ENCODE results near the gene POC1A.

Gene POC1A

DNA sequence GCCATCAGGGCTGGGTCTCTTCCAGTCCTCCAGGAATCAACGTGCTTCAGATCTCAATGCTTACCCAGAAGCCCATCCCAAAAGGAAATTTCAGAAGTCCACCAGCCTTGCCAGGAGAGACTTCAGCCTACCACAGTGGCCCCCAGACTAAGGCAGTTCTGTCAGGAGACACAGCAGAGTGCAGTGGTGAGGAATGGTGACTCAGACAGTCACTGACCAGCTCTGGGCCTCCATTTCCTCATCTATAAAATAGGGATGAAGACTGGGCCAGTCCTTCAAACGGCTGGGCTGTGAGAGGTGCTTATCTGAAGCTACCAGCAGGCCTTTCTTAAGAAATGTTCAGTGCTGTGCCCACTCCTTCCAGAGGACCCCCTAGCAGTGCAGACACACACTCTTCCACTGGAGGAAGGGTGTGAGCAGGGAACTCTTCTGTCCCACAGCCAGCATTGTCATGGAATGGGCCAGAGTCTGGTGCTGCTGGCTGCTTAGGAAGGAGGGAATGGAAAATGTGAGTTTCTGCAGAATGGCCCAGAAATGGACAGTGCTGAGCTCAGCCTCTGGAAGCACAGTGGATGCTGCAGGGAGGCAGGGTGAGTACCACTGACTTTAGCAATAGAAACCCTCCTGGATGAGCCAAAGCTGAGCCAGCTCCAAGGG is 56.2 kb downstream of the POC1A start:
- DNase-seq, result no peak

DNA sequence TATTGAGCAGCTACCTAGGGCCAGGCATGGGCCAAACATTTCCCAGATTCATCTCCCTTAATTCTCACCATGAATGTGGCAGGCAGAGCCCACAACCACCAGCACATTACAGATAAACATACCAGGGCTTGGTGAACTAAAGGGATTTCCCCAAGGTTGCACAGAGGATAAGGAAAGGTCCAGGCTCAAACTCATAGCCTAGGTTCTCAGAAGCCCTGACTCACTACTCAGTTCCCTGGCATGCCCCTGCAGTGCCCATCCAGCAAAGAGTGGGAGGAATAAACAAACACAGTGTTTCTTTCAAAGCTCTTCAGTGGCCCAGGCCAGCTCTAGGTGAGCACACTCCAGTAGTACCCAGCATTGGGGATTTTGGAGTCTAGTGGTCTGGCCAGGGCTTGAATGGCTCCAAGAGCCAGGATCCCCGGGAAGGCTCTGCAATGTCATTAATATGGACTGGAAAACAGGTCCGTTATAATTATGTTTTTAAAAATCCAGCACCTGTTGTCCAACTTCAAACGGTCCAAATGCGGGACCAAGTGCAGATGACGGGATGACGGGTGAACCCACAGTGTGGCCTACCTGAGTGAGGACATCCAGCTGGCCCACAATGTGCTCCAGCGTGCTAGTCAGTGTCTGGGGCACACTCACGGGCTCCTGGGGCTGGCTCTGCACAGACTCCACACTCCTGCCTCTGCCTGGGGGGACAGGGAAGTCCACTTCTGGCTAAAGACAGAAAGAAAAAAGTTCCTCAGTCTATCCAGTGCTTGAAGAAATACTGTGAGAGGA is 58.0 kb downstream of the POC1A start:
- no peak for DNase-seq

DNA sequence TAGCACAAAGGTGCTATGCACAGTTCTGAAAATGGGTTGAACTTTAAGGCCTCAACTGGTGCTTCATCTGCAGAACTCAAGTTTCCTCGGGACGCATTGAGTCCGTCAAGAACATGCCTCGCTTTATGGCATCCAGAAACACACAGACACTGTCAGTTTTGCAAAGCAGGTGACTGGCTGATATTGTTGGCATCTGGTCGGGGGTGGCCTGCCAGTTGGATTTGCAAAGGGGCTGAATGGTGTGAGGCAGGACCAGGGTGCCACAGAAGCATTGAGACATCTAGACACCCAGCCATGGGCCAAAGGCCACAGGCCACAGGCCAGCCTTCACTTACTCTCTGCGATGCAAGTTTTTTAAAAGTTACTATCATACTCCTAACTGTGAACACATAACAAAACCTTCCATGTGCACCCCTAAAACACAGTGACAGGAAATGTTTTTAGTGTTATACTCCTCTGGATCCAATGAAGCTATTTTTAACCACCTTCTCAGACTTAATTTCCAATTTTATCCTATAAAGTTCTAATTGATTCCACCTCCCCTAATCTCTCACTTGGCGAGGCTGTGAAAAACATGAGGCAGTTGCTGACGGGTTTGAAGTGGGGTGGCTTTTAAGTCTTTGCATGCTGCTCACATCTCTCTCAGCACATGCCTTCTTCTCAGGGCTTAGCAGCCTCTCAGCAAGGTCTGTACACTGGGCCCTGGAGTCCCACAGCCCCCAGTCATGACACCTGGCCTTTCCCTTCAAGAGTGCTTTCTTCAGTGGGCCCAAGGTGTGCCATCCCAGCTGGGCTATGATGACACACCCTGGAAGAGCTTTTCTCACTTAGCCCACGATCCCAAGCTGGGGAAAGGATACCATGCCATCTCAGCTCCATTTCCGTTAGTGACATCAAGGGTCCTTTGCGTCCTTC is 59.4 kb downstream of the POC1A start:
- no peak for DNase-seq

DNA sequence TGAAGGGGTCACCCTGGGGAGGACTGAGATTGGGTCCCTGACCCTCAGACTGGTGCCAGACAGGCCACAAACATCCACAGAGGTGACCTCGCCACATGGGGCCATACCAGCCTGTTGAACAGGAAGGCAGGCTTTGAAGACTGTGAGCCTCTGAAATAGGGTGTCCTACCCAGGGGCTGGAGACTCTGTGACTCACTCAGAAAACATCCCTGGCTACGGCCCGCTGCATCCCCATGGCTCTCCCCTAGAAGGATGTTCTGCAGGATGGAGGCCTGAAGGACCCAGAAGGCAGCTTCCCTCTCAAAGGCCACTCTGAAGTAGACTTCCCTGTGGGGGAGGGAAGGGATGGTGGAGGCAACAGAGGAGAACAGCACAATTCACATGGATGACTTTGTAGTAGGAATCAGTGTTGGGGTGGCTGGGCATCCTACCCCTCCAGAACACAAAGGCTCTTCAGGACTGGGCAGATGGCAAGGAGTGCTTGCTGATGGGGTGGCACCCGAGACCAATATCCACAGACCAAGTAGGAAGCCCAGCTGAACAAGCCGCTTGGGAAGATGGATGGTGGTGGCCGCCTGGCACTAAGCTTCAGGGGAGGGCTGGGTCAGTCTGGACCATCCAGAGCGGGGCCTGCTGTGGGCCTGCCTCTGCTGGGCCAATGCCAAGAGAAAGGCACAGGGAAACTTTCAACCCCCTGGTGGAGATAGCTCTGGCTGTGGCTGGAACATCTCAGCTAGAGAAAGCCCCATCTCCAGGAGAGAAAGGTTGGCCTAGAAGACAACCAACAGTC is 60.3 kb downstream of the POC1A start:
- DNase-seq, result no peak

DNA sequence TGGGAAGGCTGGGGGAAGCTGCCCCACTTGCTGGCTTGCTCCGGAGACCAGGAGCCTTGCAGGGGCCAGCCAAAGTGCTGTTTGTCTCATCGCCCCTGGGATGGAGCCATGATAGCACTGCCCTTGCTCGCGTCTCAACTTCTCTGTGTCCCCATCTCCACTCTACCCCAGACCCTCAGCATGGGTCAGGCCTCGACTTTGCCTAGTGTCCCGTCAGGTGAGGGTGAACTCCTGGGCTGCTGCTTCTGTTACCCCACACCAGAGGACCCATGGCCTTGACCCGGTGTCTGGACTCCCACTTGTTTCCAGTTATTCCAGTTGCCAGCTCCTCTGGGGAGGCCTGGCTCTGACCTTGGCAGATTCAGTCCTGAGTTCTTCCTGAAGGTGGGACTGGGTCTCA is 61.3 kb downstream of the POC1A start:
- DNase-seq, result no peak

DNA sequence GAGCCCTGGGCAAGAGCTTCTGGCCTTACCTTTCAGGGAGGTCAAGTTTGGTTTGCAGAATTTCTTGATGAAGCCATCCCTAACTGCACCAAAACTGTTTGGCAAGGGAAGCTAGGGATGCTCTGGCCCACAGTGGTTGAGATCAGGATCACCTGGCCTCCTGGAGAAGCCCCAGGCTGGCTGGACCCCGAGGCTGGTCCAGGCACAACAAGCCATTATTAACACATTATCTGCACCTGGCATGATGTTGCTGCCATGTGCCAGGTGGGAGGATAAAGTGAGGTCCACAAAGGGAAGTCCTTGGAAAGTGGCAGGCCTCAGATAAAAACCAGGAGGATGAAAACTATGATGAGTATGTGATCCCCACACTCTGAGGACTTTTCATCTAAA is 62.0 kb downstream of the POC1A start:
- no peak for DNase-seq

DNA sequence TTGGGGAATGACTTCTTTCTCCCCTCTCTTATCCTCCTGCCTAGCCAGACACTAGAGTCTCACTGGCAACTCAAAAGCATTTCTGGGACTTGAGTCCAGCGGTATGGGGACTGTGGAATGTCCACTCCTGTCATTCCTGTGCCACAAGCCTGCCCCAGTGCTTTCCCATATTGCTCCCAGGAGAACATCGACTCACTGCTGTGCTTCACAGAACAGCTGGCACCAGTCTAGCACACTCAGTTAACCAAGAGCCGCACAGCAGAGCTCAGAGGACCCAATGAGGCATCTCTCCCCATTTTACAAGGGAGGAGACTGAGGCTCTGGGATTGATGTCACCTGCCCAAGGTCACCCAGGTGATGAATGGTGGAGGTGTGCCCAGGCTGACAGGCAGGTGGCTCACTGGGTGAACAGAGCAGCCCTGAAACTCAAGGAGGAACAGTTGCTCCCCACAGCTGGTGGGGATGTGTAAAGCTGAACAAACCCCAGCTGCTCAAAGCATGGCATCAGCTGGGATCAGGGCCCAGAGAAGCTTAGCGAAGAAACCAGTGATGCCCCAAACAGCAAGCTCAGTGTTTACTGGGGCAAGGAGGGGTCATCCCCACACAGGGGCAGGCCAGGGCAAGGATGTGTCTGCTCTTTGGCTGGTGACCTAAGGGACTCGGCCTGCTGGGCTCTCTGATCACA is 62.5 kb downstream of the POC1A start:
- DNase-seq, result no peak

DNA sequence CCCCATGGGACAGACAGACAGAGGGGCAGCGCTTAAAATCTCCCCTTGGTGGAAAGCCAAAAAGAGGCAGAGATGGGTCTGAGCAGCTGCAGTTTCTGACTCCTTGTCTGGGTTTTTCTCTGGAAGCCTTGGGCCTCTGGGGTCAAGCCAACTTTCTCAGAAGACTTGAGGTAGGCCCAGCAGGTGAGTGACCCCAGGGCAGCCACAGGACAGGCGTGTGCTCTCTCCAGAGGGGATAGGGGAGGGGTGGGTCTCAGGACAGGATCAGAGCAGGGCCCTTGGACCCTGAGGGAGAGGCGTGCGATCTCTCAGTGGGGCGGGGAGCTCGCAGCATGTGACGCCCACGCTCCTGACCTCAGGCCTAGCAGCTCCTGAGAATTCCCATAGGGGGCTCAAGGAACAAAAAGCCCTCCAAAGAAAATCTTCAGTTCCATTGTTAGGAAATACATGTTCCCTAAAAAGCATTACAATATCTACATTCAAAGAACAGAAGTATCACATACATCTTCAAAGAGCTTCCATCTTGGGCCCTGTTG is 63.2 kb downstream of the POC1A start:
- no peak for DNase-seq

DNA sequence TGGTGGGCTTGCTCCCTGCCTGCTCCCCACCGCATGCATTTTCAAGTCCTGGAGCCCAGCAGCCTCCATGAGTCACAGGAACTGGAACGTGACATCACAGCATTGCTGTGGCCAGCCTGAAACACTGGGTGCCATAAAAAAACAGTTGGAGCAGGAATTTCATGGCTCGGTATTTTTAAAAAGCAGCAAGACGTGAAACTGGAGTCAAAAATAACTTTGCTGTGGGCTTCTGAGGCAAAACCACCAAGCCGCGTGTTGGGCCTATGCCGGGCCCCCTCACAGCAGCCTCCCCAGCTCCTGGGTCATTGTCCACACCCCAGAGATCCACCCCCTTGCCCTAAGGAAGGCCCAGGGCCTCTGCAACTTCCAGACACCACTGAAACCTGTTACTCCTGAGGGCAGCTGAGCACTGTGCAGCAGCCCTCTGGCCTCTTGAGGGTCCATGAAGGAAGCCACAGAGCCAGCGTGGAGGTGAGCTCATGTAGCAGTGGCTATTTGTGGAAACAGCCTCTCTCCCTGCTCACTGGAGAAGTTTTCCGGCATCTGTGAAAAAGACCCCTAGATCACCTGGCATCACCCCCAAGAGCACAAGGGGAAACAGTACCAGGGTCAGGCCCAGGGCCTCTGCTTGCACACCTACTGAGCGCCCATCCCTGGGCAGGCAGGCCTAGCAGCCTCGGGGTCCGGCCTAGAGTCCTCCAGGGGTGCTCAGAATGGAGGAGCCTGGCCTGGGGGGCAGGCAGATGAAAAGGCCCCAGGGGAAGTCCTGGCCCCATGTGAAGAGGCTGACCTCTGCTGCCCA is 63.9 kb downstream of the POC1A start:
- no peak for DNase-seq

DNA sequence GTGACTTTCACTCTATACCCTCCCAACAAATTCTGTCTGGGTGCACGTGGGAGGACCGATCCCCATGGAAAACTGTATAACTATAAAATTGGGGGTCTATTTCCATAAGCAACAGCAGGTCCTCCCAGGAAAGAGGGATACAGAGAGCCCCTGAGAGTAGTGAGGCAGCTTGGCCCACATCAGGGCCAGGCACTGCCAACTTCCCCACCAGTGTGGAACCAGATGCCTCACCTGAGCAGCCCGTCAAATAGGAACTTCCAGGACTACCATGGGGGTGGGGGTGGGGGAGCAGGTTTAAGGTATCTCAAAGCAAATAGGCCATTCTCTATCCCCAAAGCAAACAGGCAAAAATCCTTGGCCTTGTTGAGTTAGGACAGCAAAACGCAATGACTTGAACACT is 64.5 kb downstream of the POC1A start:
- DNase-seq, result no peak

DNA sequence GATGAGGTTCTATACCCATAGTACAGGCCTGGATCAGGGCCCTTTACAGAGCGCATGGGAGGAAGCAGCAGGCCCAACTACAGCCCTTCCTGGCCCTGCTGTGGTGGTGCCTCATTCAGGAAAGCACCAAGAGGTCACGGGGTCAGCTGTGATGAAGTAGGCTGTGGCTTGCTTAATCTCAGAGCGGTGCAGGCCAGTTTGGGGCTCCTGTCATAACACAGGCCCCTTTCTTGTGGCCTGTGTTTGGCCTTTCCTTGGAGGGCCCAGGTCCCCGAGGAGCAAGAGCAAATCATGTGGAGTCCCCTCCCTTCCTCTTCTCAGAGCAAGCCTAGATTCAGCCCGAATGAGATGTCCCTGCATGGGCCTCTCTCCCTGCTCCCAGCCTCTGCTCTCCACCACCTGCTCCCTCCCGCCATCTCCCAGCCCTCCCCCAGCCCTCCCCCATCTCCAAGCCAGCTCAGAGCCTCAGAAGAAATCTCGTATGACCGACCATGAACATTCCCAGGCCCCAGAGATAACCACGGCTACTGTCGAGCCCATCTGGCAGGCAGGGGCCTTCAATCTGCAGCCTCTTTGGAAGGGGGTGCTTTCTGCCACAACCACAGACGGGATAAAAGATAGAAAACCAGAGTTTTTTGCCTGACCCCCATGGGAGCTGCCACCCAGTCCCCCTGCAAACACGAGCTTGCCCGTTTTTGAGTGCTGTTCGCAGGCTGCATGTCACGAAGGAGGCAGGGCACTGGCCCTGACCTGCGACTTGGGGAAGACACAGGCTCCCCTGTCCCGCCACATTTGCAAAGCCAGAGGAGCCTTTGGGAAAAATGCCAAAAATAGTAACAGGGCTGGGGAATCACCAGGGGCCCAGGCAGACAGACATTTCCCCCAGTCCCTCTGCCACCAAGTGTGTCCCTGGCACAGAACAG is 65.5 kb downstream of the POC1A start:
- DNase-seq, result no peak

DNA sequence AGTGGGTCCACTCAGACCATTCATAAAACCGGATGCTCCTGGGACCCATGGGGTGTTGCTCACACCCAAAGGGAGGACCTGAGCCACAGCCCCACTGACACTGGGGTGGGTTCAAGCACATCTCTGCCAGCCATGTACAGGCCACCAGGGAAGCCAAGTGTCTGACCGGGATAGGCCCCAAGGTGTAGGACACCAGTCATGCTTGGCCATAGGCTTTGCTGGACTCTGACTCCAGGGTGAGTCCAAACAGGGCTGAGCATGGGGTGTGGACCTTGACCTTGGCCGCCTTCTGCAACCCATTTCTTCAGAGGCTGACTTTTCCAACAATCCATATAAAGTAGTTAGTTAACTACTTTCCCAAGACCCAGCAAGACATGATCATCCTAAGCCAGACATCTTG is 66.5 kb downstream of the POC1A start:
- no peak for DNase-seq

DNA sequence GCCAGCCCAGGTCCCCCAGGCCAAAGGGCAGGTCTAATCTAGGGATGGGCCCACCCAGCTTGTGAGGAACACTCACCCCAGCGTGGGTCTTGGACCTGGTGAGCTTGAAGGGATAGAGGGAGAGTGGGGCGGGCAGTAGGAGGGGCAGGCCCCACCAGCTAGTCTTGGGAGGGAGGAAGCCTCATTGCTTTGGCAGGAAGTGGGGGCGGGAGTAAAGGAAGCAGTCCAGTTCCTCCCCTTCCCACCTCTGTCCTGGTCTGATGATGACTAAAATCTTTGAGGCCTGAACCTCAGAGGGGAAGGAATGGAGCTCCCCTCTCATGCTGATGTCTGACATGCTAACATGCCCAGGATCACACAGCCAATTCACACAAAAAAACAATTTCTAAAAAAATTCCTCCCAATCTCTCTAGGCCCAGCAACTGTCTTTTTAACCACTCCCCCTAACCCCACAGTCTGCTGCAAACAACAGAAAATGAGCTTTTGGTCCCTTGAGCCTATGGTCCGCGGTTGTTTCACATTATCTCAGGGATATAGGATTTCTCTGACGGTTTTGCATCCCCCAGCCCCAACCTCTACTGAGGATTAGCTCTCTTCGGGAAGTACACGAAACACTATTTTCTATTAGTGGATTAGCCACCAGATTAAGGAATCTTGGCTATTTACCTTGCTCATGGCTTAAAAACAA is 67.1 kb downstream of the POC1A start:
- DNase-seq, result no peak

DNA sequence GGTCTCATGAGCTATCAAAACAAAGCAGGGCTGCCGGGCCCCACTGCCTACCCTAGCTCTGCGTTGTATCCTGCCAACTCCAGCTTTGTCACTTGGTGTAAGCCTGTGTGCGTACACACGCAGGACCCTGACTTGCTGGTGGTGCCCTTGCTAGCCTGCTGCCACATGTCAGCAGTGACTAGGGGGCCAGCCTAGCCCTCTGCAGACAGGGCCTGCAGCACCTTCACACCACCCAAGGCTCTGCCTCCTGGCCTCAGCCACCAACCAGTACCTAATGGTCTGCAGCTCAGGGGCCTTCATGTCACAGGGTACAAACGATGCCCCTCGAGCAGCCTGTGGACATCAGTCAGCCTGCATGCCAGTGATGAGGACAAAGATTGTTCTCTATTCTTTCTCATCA is 67.8 kb downstream of the POC1A start:
- no peak for DNase-seq

DNA sequence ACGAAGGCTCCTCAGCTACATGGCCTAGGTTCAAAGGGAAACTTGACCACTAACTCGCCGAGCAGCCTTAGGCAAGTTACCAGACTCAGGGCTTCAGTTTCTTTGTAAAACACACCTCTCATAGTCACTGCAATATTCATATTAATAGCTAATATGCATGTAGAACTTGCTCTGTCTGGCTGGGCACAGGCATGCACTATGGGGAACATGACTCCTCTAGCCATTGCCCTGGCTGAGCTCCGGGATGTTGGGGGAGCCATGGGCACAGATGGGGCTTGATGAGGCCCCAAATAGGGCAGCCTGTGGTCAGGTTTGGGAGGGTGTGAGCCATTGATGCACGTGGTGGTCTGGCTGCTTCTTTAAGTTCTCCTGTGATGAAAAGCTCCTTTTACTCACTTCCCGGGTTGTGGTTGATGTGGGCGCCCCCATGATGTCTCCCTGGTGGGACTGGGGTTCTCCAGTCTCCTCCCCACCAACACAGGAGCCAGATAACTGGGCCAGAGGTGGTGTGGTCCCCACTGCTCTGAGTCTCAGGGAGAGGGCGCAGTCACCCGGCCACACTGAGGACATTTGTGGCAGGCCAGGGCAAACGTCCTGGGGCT is 68.4 kb downstream of the POC1A start:
- DNase-seq, result no peak

DNA sequence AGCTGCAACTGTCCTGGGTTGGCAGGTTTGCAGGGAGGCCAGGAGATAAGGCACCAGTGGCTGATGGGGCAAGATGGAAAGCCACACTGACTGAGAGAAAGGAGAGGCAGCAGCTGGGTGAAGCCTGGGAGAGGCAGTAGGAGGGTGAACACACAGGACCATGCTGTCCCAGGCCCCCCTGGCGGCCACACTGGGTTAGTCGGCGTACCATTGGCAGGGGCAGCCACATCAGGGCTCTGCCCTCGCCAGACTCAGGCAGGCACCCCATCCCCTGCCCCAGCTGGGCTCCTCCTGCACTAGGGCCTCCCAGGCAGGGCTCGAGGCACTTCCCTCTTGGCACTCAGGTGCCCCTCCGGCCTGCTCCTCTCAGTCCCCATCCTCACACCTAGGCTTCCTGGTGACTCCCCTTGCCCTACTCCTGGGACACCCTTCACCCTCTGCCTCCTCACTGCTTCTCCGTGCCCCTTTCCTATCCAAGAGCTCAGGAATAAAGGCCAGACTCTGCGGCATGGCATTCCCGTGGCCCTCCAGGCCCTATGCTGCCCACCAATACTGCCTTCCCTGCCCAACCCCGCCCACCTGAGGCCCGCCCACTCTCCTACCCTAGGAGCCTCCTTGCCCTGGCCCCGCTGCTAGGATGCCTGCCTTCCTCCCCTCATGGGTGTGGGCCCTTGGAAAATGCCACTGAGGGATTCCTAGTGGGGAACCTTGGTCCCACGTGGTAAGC is 69.1 kb downstream of the POC1A start:
- no peak for DNase-seq

DNA sequence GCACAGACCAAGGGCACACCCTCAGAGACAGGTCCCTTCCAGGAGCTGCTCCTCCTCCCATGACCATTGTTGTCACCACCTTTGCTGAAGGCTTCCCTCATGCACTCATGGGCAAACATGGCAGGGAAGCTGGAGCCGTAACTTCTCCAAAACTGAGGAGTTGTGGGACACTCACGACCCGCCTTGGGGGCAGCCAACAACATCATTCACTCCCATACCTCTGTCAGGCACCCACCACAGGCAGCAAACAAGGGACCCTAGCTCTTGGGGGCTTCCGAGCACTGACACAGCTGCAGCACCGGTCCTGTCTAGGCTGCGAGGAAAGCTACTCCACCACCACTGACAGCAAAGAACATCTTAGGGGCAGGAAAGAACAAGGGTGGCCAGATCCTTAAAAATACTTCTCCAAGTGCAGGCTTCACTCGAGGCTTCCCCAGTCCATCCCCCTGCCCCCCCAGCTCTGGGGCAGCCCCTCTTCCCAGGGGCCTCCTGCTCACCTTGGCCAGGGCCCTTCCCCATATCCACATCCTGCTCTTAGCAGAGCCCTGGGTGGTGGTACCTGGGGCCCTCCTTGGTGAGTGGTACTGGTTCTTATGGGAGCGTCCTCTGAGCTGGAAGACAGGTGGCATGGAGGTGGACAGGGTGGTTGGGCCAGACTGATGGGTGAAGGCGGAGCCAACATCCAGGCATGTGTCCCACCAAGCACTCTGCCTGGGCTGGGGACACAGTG is 69.8 kb downstream of the POC1A start:
- no peak for DNase-seq
